Loucy (cell line): Measurements from ENCODE around the gene ATP1A3.
A peak's percentile ranks its signal among the peaks of the same experiment; 100 is the strongest.
"Not testable (repeated sequence)": the region's sequence is repeated elsewhere in the genome, so short reads cannot be mapped to it uniquely, and the experiment has no call there.

Source experiments
- H2AFZ ChIP-seq: fragments of 200-600 bp; sonication (generic); 2 replicates; pipeline ENCODE4 v1.6.0; 2016; ENCODE audit warnings: antibody characterized with exemption, mild to moderate bottlenecking, low read length, moderate library complexity
- H3F3A ChIP-seq: fragments of 200-600 bp; 2 replicates; pipeline ENCODE4 v1.6.0; 2016; ENCODE audit warnings: antibody characterized with exemption, low read depth, mild to moderate bottlenecking
- H3K27me3 ChIP-seq: fragments of 200-600 bp; sonication (generic); 2 replicates; pipeline ENCODE4 v1.6.1; 2014; ENCODE audit warnings: low read length, mild to moderate bottlenecking; ENCODE audit not compliant: insufficient read depth, poor library complexity, severe bottlenecking
- H3K36me3 ChIP-seq: fragments of 200-600 bp; sonication (generic); 2 replicates; pipeline ENCODE4 v1.6.1; 2016; ENCODE audit warnings: low read length; ENCODE audit not compliant: insufficient read depth
- H3K4me1 ChIP-seq: fragments of 200-600 bp; sonication (generic); 2 replicates; pipeline ENCODE4 v1.5.1; 2014; ENCODE audit warnings: low read length, mild to moderate bottlenecking; ENCODE audit not compliant: insufficient read depth, poor library complexity, severe bottlenecking
- H3K4me2 ChIP-seq: fragments of 200-600 bp; sonication (generic); 2 replicates; pipeline ENCODE4 v1.6.0; 2014; ENCODE audit warnings: antibody characterized with exemption, low read length, low read depth, mild to moderate bottlenecking; ENCODE audit not compliant: poor library complexity, severe bottlenecking
- H3K4me3 ChIP-seq: fragments of 200-600 bp; sonication (generic); 2 replicates; pipeline ENCODE4 v1.5.1; 2014; ENCODE audit warnings: low read length, mild to moderate bottlenecking, mixed read lengths; ENCODE audit not compliant: poor library complexity, severe bottlenecking
- H3K79me2 ChIP-seq: fragments of 200-600 bp; sonication (generic); 2 replicates; pipeline ENCODE4 v1.6.1; 2014; ENCODE audit warnings: low read length; ENCODE audit not compliant: insufficient read depth
- H3K9ac ChIP-seq: fragments of 200-600 bp; sonication (generic); 2 replicates; pipeline ENCODE4 v1.6.0; 2014; ENCODE audit warnings: mild to moderate bottlenecking, low read depth, low read length, moderate library complexity; ENCODE audit not compliant: poor library complexity, severe bottlenecking
- H3K9me2 ChIP-seq: fragments of 200-600 bp; sonication (generic); replicated peaks from 2 replicates; pipeline ENCODE4 v1.6.1; 2016; ENCODE audit warnings: low read depth, low read length, mixed read lengths
- H3K9me3 ChIP-seq: fragments of 200-600 bp; sonication (generic); 2 replicates; pipeline ENCODE4 v1.6.1; 2014; ENCODE audit warnings: mild to moderate bottlenecking, antibody characterized with exemption, low read length, low read depth; ENCODE audit not compliant: insufficient read depth
- H4K20me1 ChIP-seq: fragments of 200-600 bp; sonication (generic); 2 replicates; pipeline ENCODE4 v1.6.0; 2014; ENCODE audit warnings: antibody characterized with exemption, low read length, mild to moderate bottlenecking; ENCODE audit not compliant: insufficient read depth, poor library complexity, severe bottlenecking
- CTCF ChIP-seq: fragments of 200-600 bp; sonication (generic); conservative IDR thresholded peaks from 2 replicates; pipeline ENCODE4 v1.5.1; 2014; ENCODE audit warnings: mild to moderate bottlenecking, antibody characterized with exemption, low read length
- EZH2phosphoT487 ChIP-seq: fragments of 200-600 bp; IDR thresholded peaks from 2 replicates; pipeline ENCODE4 v1.6.1; 2018; ENCODE audit warnings: antibody characterized with exemption, mild to moderate bottlenecking, moderate library complexity, borderline replicate concordance

ATP1A3 gene

DNA sequence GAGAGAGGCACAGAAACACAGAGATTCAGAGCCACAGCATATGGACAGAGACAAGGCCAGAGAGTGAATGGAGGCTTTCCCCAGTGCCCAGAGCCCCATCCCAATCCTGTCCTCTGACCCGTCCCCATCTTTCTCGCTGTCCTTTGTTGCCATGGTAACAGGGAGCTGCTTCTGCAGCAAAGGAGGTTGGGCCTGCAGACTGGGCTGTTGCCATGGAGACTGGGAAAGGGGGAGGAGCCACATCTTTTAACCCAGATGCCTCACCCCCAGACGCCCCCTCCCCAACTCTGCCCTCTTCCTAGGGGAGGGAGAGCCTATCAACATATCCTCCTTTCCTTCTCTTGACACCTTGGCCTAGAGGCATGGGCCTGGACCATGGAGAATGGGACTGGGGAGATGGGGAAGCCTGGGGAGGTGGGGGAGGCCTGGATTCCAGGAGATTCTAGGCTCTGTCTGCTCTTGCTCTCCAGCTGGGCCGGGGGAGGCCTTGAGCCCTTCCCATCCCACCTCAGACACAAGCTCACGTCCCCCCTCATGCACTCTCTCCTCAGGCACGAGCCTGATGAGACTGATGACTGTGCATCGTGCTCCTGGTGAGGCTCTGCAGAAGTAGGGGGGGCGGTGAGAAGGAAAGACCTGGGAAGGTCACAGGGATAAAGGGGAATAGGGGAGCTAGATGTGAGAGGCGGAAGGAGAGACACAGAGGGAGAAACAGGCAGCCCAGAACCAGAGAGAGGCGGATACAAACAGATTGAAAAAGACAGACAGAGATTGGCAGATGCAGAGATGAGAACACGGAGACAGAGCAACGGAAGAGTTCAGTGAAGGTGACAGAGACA is 2.1 kb upstream of the ATP1A3 start:
- Histone ChIP-seq H3K79me2 (no peaks in the 10 kb centered on the region), H3K9ac (no peak overlapping the region), H4K20me1 (no peaks in the 10 kb centered on the region), H3K9me3 (no peaks in the 10 kb centered on the region), H3K36me3 (no peaks in the 10 kb centered on the region), H3K9me2 (no peaks in the 10 kb centered on the region), H3K27me3 (no peaks in the 10 kb centered on the region), H3F3A (no peaks in the 10 kb centered on the region), H3K4me1 (peaks cover 9% of the 10 kb centered on the region), H3K4me3 (no peak overlapping the region), H2AFZ (no peak overlapping the region), H3K4me2 (no peak overlapping the region)
- no peak for TF ChIP-seq EZH2phosphoT487
- TF ChIP-seq CTCF: no peak

- no peaks in the 10 kb centered on the region for H3K36me3 ChIP-seq
- TF ChIP-seq CTCF (no peak), EZH2phosphoT487 (no peak)
- H3K4me1 ChIP-seq: peaks cover 9% of the 10 kb centered on the region
- H4K20me1 ChIP-seq: no peaks in the 10 kb centered on the region
- no peak overlapping the region for H3K4me3 ChIP-seq
- no peak overlapping the region for H2AFZ ChIP-seq
- no peak overlapping the region for H3K4me2 ChIP-seq
- no peaks in the 10 kb centered on the region for H3K9me2 ChIP-seq
- H3F3A ChIP-seq: no peaks in the 10 kb centered on the region
- no peaks in the 10 kb centered on the region for H3K27me3 ChIP-seq
- H3K9ac ChIP-seq: no peak overlapping the region
- H3K9me3 ChIP-seq: no peaks in the 10 kb centered on the region
- H3K79me2 ChIP-seq: no peaks in the 10 kb centered on the region
These were observed 1.2 kb upstream of the ATP1A3 start for GRCh38 chr19:41994994-41995958.

GRCh38 chr19:41994521-41994971 is 516 bp upstream of the ATP1A3 start:
- Histone ChIP-seq H2AFZ (peak overlapping the region; percentile 99), H3K79me2 (no peaks in the 10 kb centered on the region), H3K4me3 (peak overlapping the region; percentile 84), H3K9me2 (no peaks in the 10 kb centered on the region), H4K20me1 (no peaks in the 10 kb centered on the region), H3K9me3 (no peaks in the 10 kb centered on the region), H3F3A (no peaks in the 10 kb centered on the region), H3K4me1 (peaks cover 9% of the 10 kb centered on the region), H3K9ac (no peak overlapping the region), H3K4me2 (peak overlapping the region; percentile 91), H3K36me3 (no peaks in the 10 kb centered on the region), H3K27me3 (no peaks in the 10 kb centered on the region)
- TF ChIP-seq CTCF (no peak), EZH2phosphoT487 (no peak)

- H3K9me2 ChIP-seq, H2AFZ ChIP-seq, H3K36me3 ChIP-seq, H3K79me2 ChIP-seq, H3F3A ChIP-seq, H3K9me3 ChIP-seq, H3K9ac ChIP-seq, H4K20me1 ChIP-seq, H3K4me2 ChIP-seq, H3K4me1 ChIP-seq, H3K4me3 ChIP-seq, H3K27me3 ChIP-seq: not testable (repeated sequence)
These were observed 2.0 kb downstream of the ATP1A3 start for GRCh38 chr19:41991925-41992569.
